T-cell (primary cell): ENCODE data around the gene SERTAD1. TPM values are rescaled to one million over a fixed set of nuclear protein-coding genes. Genes with fewer than 3 reads are reported as not detected.

Source experiments
- ATAC-seq, 4 experiments: fragments of 200-7000 bp in 3 of 4; fragments of 150-1000 bp in 1 of 4; cut with Tn5 transposase; replicated peaks in 1 of 4; 1 replicate in 3 of 4; 2 replicates in 1 of 4; pipeline ENCODE4 v1.10.0; 2021; ENCODE audit warnings: moderate library complexity in 3 of 4, mild to moderate bottlenecking in 2 of 4, moderate number of reproducible peaks in 1 of 4
- CTCF ChIA-PET, 2 donors: fragments of 300-600 bp; sonication (Branson Sonifier 250); formaldehyde crosslinking; loops; one replicate each; lab custom pipeline; 2022; ENCODE audit warnings: antibody characterized with exemption in 2 of 2; lab: Charles Lee
- POLR2A ChIA-PET, 2 donors: fragments of 300-600 bp; sonication (Branson Sonifier 250); formaldehyde crosslinking; loops; one replicate each; lab custom pipeline; 2022; ENCODE audit warnings: antibody characterized with exemption in 2 of 2; lab: Charles Lee
- DNase-seq, 35 experiments: peaks; one replicate each; pipeline versions ENCODE4 v3.0.0 to v3.0.0-alpha.2; 2013 to 2023
- H3K27ac ChIP-seq: one replicate; pipeline ENCODE4 v1.5.1; 2013; ENCODE audit warnings: low read length
- H3K27me3 ChIP-seq, 2 experiments: replicated peaks in 1 of 2; 1 replicate in 1 of 2; 2 replicates in 1 of 2; pipeline versions ENCODE4 v1.6.1 to v1.7.0; 2013; ENCODE audit warnings: low read length in 1 of 2, mixed read lengths in 1 of 2; ENCODE audit not compliant: control insufficient read depth in 2 of 2, insufficient read depth in 2 of 2; ENCODE audit errors: extremely low read depth in 1 of 2
- H3K36me3 ChIP-seq, 2 donors: 1 replicate in 1 of 2; 2 replicates in 1 of 2; pipeline versions ENCODE4 v1.6.1 to v1.7.0; 2013; ENCODE audit warnings: low read length in 1 of 2; ENCODE audit not compliant: control insufficient read depth in 2 of 2, insufficient read depth in 1 of 2; ENCODE audit errors: extremely low read depth in 1 of 2
- H3K4me1 ChIP-seq, 2 experiments: 1 replicate in 1 of 2; 2 replicates in 1 of 2; pipeline versions ENCODE4 v1.6.1 to v1.7.0; 2013; ENCODE audit warnings: low read length in 2 of 2, mixed read lengths in 1 of 2; ENCODE audit not compliant: insufficient read depth in 2 of 2, control insufficient read depth in 1 of 2; ENCODE audit errors: extremely low read depth in 1 of 2
- H3K4me3 ChIP-seq, 2 donors: 1 replicate in 1 of 2; 2 replicates in 1 of 2; pipeline versions ENCODE4 v1.5.1 to v1.7.0; 2013; ENCODE audit warnings: mild to moderate bottlenecking in 2 of 2, low read length in 1 of 2, moderate library complexity in 1 of 2; ENCODE audit not compliant: control insufficient read depth in 1 of 2; ENCODE audit errors: extremely low read depth in 1 of 2
- H3K9me3 ChIP-seq: 2 replicates; pipeline ENCODE4 v1.7.0; 2013
- H3K27ac Mint-ChIP-seq, 2 donors: one replicate each; pipeline ENCODE4 v1.8.0; 2020 to 2021; ENCODE audit warnings: mild to moderate bottlenecking in 2 of 2, mixed read lengths in 2 of 2
- H3K27me3 Mint-ChIP-seq, 2 donors: one replicate each; pipeline ENCODE4 v1.8.0; 2021 to 2022; ENCODE audit warnings: mixed read lengths in 2 of 2
- H3K36me3 Mint-ChIP-seq: one replicate; pipeline ENCODE4 v1.8.0; 2021; ENCODE audit warnings: mixed read lengths
- H3K4me1 Mint-ChIP-seq, 3 donors: one replicate each; pipeline ENCODE4 v1.8.0; 2020 to 2022; ENCODE audit warnings: mixed read lengths in 3 of 3, mild to moderate bottlenecking in 1 of 3
- H3K4me3 Mint-ChIP-seq, 3 donors: one replicate each; pipeline ENCODE4 v1.8.0; 2020 to 2022; ENCODE audit warnings: mild to moderate bottlenecking in 3 of 3, mixed read lengths in 3 of 3, moderate library complexity in 3 of 3
- H3K9me3 Mint-ChIP-seq, 3 donors: one replicate each; pipeline ENCODE4 v1.8.0; 2020 to 2022; ENCODE audit warnings: mixed read lengths in 3 of 3
- WGBS: methylation state at CpG from one replicate; pipeline ENCODE4 v1.1.5; 2013; ENCODE audit warnings: missing lambda C conversion rate; ENCODE audit not compliant: insufficient coverage; 5-methylcytosine and 5-hydroxymethylcytosine counted together
- total RNA-seq, 35 experiments: library from RNA in 6 of 35; stranded (reverse) in 6 of 35; fragments of 120-200 nt in 1 of 35; gene quantifications; one replicate each; pipeline versions ENCODE4 v1.2.1 to v1.2.4 and lab custom pipeline; 2013 to 2026

Gene SERTAD1
- total RNA-seq, 5 donors from 2014 or later (not counting 1 experiment from before 2014, with no cell fraction given), result 10.9 to 25.4 (median 13.3) TPM

- DNase-seq (peak; percentile 96 to 100 (median 99)), ATAC-seq (peak; percentile 76 to 78 (median 78))
- peak overlapping the region; percentile 98 to 100 (median 100) for H3K4me3 Mint-ChIP-seq
- peak overlapping the region; percentile 77 for H3K27ac ChIP-seq
- POLR2A ChIA-PET, result interaction anchor here (0.7 to 1.9 kb wide), 5 partner anchors 17 to 501 kb away, joined by 3 to 10 read pairs (median 6); partner anchors contain the start of genes BLVRB (in 1 of the 2), SERTAD1 (in 1 of the 2) and SPTBN4 (in 1 of the 2)
- under 1% methylated on average over 44 of the region's 52 CpGs for WGBS
- CTCF ChIA-PET, result interaction anchor here in 1 of 2 donors (0.5 to 1.9 kb wide), 9 partner anchors 15 to 472 kb away, joined by 3 to 9 read pairs (median 4); partner anchors contain the start of genes BLVRB, PSMC4 and SERTAD1
- peak overlapping the region; percentile 91 to 100 for H3K4me3 ChIP-seq
- H3K9me3 Mint-ChIP-seq, result no peaks in the 10 kb centered on the region
- H3K4me1 ChIP-seq, result peaks cover 6 to 18% of the 10 kb centered on the region in 2 experiments
- H3K27ac Mint-ChIP-seq, result peak overlapping the region; percentile 97 to 99
- H3K4me1 Mint-ChIP-seq, result peaks cover 18 to 21% (median 18%) of the 10 kb centered on the region in 3 donors
- H3K36me3 ChIP-seq, result peaks cover 9 to 21% of the 10 kb centered on the region in 2 donors
- no peaks in the 10 kb centered on the region for H3K27me3 ChIP-seq
- peaks cover 7% of the 10 kb centered on the region for H3K36me3 Mint-ChIP-seq
- no peaks in the 10 kb centered on the region for H3K27me3 Mint-ChIP-seq
- no peaks in the 10 kb centered on the region for H3K9me3 ChIP-seq
These were observed 17.6 kb upstream of the SERTAD1 start for GRCh38 chr19:40443131-40443999.

- H3K4me3 ChIP-seq, result peak overlapping the region; percentile 91 to 100
- H3K4me1 Mint-ChIP-seq, result peaks cover 18 to 21% (median 18%) of the 10 kb centered on the region in 3 donors
- ChIA-PET CTCF (interaction anchor here in 1 of 2 donors (0.5 to 1.5 kb wide), 8 partner anchors 15 to 472 kb away, joined by 3 to 9 read pairs (median 4); partner anchors contain the start of genes BLVRB, PSMC4 and SERTAD1), POLR2A (interaction anchor here in 1 of 2 donors (0.9 to 1.9 kb wide), 4 partner anchors 16 to 501 kb away, joined by 3 to 10 read pairs (median 6); partner anchors contain the start of genes BLVRB, SERTAD1 and SPTBN4)
- ATAC-seq (no peak), DNase-seq (peak in 1 of 35 experiments; percentile 35)
- H3K4me1 ChIP-seq, result peaks cover 6 to 18% of the 10 kb centered on the region in 2 experiments
- no peaks in the 10 kb centered on the region for H3K27me3 Mint-ChIP-seq
- no peaks in the 10 kb centered on the region for H3K27me3 ChIP-seq
- peak overlapping the region; percentile 98 to 100 (median 100) for H3K4me3 Mint-ChIP-seq
- peaks cover 5 to 21% of the 10 kb centered on the region in 2 donors for H3K36me3 ChIP-seq
- no peaks in the 10 kb centered on the region for H3K9me3 Mint-ChIP-seq
- peak overlapping the region; percentile 97 to 99 for H3K27ac Mint-ChIP-seq
- peak overlapping the region; percentile 39 for H3K27ac ChIP-seq
- H3K36me3 Mint-ChIP-seq, result peaks cover 7% of the 10 kb centered on the region
- 16% methylated on average over 12 of the region's 22 CpGs for WGBS
- H3K9me3 ChIP-seq, result no peaks in the 10 kb centered on the region
These were observed 16.7 kb upstream of the SERTAD1 start for GRCh38 chr19:40442328-40443130.

- H3K4me3 Mint-ChIP-seq, result peak overlapping the region; percentile 98 to 100 (median 100)
- H3K36me3 Mint-ChIP-seq, result peaks cover 7% of the 10 kb centered on the region
- H3K27ac Mint-ChIP-seq, result peak overlapping the region in 1 of 2 donors; percentile 99
- peaks cover 18 to 21% (median 18%) of the 10 kb centered on the region in 3 donors for H3K4me1 Mint-ChIP-seq
- Histone ChIP-seq H3K4me1 (peaks cover 6 to 18% of the 10 kb centered on the region in 2 experiments), H3K27ac (no peak overlapping the region), H3K9me3 (no peaks in the 10 kb centered on the region), H3K4me3 (no peak overlapping the region), H3K36me3 (peaks cover 5 to 21% of the 10 kb centered on the region in 2 donors), H3K27me3 (no peaks in the 10 kb centered on the region)
- ATAC-seq (no peak), DNase-seq (no peak)
- H3K27me3 Mint-ChIP-seq, result no peaks in the 10 kb centered on the region
- ChIA-PET POLR2A (no interaction called here), CTCF (interaction anchor here in 1 of 2 donors (0.6 to 1.9 kb wide), 3 partner anchors 11 to 22 kb away, joined by 3 to 12 read pairs (median 4); no protein-coding TSS in a partner anchor)
- WGBS, result 96% methylated on average over 4 of the region's 11 CpGs
- no peaks in the 10 kb centered on the region for H3K9me3 Mint-ChIP-seq
These were observed 16.0 kb upstream of the SERTAD1 start for GRCh38 chr19:40441719-40442253.

GRCh38 chr19:40438284-40438683 lies 12.5 kb upstream of the SERTAD1 start:
- no peak for DNase-seq
- peaks cover 7% of the 10 kb centered on the region for H3K36me3 Mint-ChIP-seq
- H3K27ac Mint-ChIP-seq, result no peak overlapping the region
- CTCF ChIA-PET, result interaction anchor here in 1 of 2 donors (0.7 kb wide), 1 partner anchor 97 kb away, joined by 4 read pairs; no protein-coding TSS in a partner anchor
- no peaks in the 10 kb centered on the region for H3K27me3 Mint-ChIP-seq
- no peak overlapping the region for H3K4me3 Mint-ChIP-seq
- no peak for ATAC-seq
- POLR2A ChIA-PET, result no interaction called here
- H3K4me1 ChIP-seq, result peaks cover 9 to 23% of the 10 kb centered on the region in 2 experiments
- WGBS, result 100% methylated on average over 1 of the region's 3 CpGs
- peaks cover 0 to under 1% of the 10 kb centered on the region in 2 experiments for H3K27me3 ChIP-seq
- H3K9me3 ChIP-seq, result no peaks in the 10 kb centered on the region
- peaks cover 19 to 30% (median 21%) of the 10 kb centered on the region in 3 donors for H3K4me1 Mint-ChIP-seq
- H3K36me3 ChIP-seq, result peaks cover 5 to 21% of the 10 kb centered on the region in 2 donors
- H3K27ac ChIP-seq, result no peak overlapping the region
- H3K4me3 ChIP-seq, result no peak overlapping the region
- no peaks in the 10 kb centered on the region for H3K9me3 Mint-ChIP-seq

GRCh38 chr19:40433391-40434216 lies 7.8 kb upstream of the SERTAD1 start:
- peaks cover 0 to 4% of the 10 kb centered on the region in 2 experiments for H3K27me3 ChIP-seq
- peak overlapping the region; percentile 50 to 52 for H3K4me3 ChIP-seq
- H3K4me1 ChIP-seq, result peaks cover 3 to 13% of the 10 kb centered on the region in 2 experiments
- Mint-ChIP-seq H3K27me3 (no peaks in the 10 kb centered on the region), H3K27ac (peak overlapping the region; percentile 97 to 99), H3K36me3 (no peaks in the 10 kb centered on the region), H3K4me1 (peaks cover 7 to 21% (median 15%) of the 10 kb centered on the region in 3 donors), H3K4me3 (peak overlapping the region; percentile 87 to 95 (median 89)), H3K9me3 (no peaks in the 10 kb centered on the region)
- peak overlapping the region; percentile 77 for H3K27ac ChIP-seq
- POLR2A ChIA-PET, result interaction anchor here in 1 of 2 donors (0.7 kb wide), 1 partner anchor 990 kb away, joined by 4 read pairs; no protein-coding TSS in a partner anchor
- CTCF ChIA-PET, result no interaction called here
- DNase-seq (peak in 32 of 35 experiments; percentile 22 to 63 (median 43)), ATAC-seq (peak; percentile 84 to 94 (median 89))
- H3K9me3 ChIP-seq, result no peaks in the 10 kb centered on the region
- H3K36me3 ChIP-seq, result no peaks in the 10 kb centered on the region
- 7% methylated on average over 47 of the region's 50 CpGs for WGBS
